B cell (primary cell): Measurements from ENCODE around the gene IRGQ. TPM values are rescaled to one million over a fixed set of nuclear protein-coding genes. Genes with fewer than 3 reads are reported as not detected.

Source experiments
- ATAC-seq: fragments of 200-7000 bp; cut with Tn5 transposase; one replicate; pipeline ENCODE4 v1.10.0; 2021; ENCODE audit warnings: low read depth, mild to moderate bottlenecking, moderate number of reproducible peaks, moderate library complexity
- CTCF ChIA-PET: fragments of 350-600 bp; sonication (Branson Sonifier 250); formaldehyde crosslinking; loops from one replicate; lab custom pipeline; 2021; ENCODE audit warnings: antibody characterized with exemption, inconsistent platforms; lab: Charles Lee
- POLR2A ChIA-PET: fragments of 350-600 bp; sonication (Branson Sonifier 250); formaldehyde crosslinking; loops from one replicate; lab custom pipeline; 2021; ENCODE audit warnings: antibody characterized with exemption; lab: Charles Lee
- DNase-seq: peaks from one replicate; pipeline ENCODE4 v3.0.0; 2013
- H2AFZ ChIP-seq: 2 replicates; pipeline ENCODE4 v1.6.1; 2012; ENCODE audit warnings: mild to moderate bottlenecking, low read depth, low read length; ENCODE audit not compliant: insufficient read depth, poor library complexity, severe bottlenecking
- H3K27ac ChIP-seq, 2 donors: 1 replicate in 1 of 2; 2 replicates in 1 of 2; pipeline ENCODE4 v1.5.1; 2012 to 2013; ENCODE audit warnings: low read length in 2 of 2, mild to moderate bottlenecking in 2 of 2, moderate library complexity in 1 of 2
- H3K27me3 ChIP-seq, 4 experiments: fragments of 200-600 bp in 1 of 4; sonication (generic) in 1 of 4; replicated peaks in 1 of 4; 1 replicate in 2 of 4; 2 replicates in 2 of 4; pipeline versions ENCODE4 v1.6.1 to v1.7.0; 2013 to 2016; ENCODE audit warnings: low read length in 3 of 4, mild to moderate bottlenecking in 2 of 4, mixed read lengths in 1 of 4, moderate library complexity in 1 of 4; ENCODE audit not compliant: insufficient read depth in 4 of 4, control insufficient read depth in 3 of 4; ENCODE audit errors: control extremely low read depth in 1 of 4
- H3K36me3 ChIP-seq, 2 experiments: replicated peaks in 1 of 2; 1 replicate in 1 of 2; 2 replicates in 1 of 2; pipeline versions ENCODE4 v1.6.1 to v1.7.1; 2013; ENCODE audit warnings: low read length in 1 of 2; ENCODE audit not compliant: insufficient read depth in 2 of 2, control insufficient read depth in 1 of 2; ENCODE audit errors: control extremely low read depth in 1 of 2, extremely low read depth in 1 of 2
- H3K4me1 ChIP-seq, 2 donors: fragments of 200-600 bp in 1 of 2; sonication (generic) in 1 of 2; 1 replicate in 1 of 2; 2 replicates in 1 of 2; pipeline versions ENCODE4 v1.5.1 to v1.6.1; 2013 to 2017; ENCODE audit warnings: low read length in 2 of 2; ENCODE audit not compliant: control insufficient read depth in 2 of 2, insufficient read depth in 2 of 2
- H3K4me2 ChIP-seq: replicated peaks from 2 replicates; pipeline ENCODE3; 2012; ENCODE audit warnings: mild to moderate bottlenecking, low read depth, low read length; ENCODE audit not compliant: poor library complexity, severe bottlenecking
- H3K4me3 ChIP-seq, 5 experiments: fragments of 200-600 bp in 1 of 5; sonication (generic) in 1 of 5; 1 replicate in 3 of 5; 2 replicates in 2 of 5; pipeline versions ENCODE4 v1.5.1 to v1.7.0; 2011 to 2016; ENCODE audit warnings: low read length in 4 of 5, mild to moderate bottlenecking in 4 of 5, low read depth in 2 of 5, control low read depth in 1 of 5, moderate library complexity in 1 of 5; ENCODE audit not compliant: insufficient read depth in 1 of 5; ENCODE audit errors: control extremely low read depth in 1 of 5, extremely low read depth in 1 of 5
- H3K79me2 ChIP-seq: fragments of 200-600 bp; sonication (generic); one replicate; pipeline ENCODE4 v1.6.0; 2016; ENCODE audit warnings: low read length; ENCODE audit not compliant: control insufficient read depth, insufficient read depth
- H3K9ac ChIP-seq: fragments of 200-600 bp; sonication (generic); 2 replicates; pipeline ENCODE4 v1.6.1; 2017; ENCODE audit warnings: mild to moderate bottlenecking, low read length, moderate library complexity
- H3K9me3 ChIP-seq, 3 donors: one replicate each; pipeline versions ENCODE4 v1.6.1 to v1.7.1; 2013; ENCODE audit warnings: low read length in 2 of 3; ENCODE audit not compliant: control insufficient read depth in 2 of 3, insufficient read depth in 1 of 3; ENCODE audit errors: control extremely low read depth in 1 of 3
- H4K20me1 ChIP-seq: 2 replicates; pipeline ENCODE4 v1.6.0; 2012; ENCODE audit warnings: mild to moderate bottlenecking, low read length; ENCODE audit not compliant: insufficient read depth, control insufficient read depth, poor library complexity, severe bottlenecking
- H3K27ac Mint-ChIP-seq: one replicate; pipeline ENCODE4 v1.8.0; 2021; ENCODE audit warnings: mixed read lengths
- H3K27me3 Mint-ChIP-seq: one replicate; pipeline ENCODE4 v1.8.0; 2021; ENCODE audit warnings: mixed read lengths
- H3K4me1 Mint-ChIP-seq: one replicate; pipeline ENCODE4 v1.8.0; 2021; ENCODE audit warnings: mixed read lengths
- H3K4me3 Mint-ChIP-seq: one replicate; pipeline ENCODE4 v1.8.0; 2021; ENCODE audit warnings: mixed read lengths
- H3K9me3 Mint-ChIP-seq: one replicate; pipeline ENCODE4 v1.8.0; 2022; ENCODE audit warnings: mixed read lengths; ENCODE audit not compliant: insufficient read depth
- CTCF ChIP-seq: fragments of 200-600 bp; IDR thresholded peaks from one replicate; pipeline ENCODE4 v1.8.0; 2022; ENCODE audit warnings: antibody characterized with exemption, mild to moderate bottlenecking
- EZH2 ChIP-seq: IDR thresholded peaks from 2 replicates; pipeline ENCODE4 v1.6.1; 2012; ENCODE audit warnings: borderline replicate concordance, low read depth, mild to moderate bottlenecking, moderate library complexity, low read length; ENCODE audit not compliant: insufficient read depth, poor library complexity, severe bottlenecking
- WGBS: methylation state at CpG from one replicate; pipeline ENCODE4 v1.1.5; 2013; ENCODE audit warnings: missing lambda C conversion rate; ENCODE audit not compliant: insufficient coverage; 5-methylcytosine and 5-hydroxymethylcytosine counted together
- intact Hi-C: fragments of 100-400 bp; cut with micrococcal nuclease; formaldehyde crosslinking; loops from one replicate; pipeline ENCODE4 v1.10.0; 2022
- polyA plus RNA-seq: library from polyadenylated mRNA; depleted of rRNA; stranded (reverse); fragments of >200 nt; gene quantifications from 2 replicates; pipeline ENCODE4 v1.2.3, GENCODE V29; 2012
- total RNA-seq, 2 donors: library from RNA; stranded (reverse); fragments of 120-200 nt in 1 of 2; gene quantifications; 1 replicate in 1 of 2; 2 replicates in 1 of 2; pipeline versions ENCODE4 v1.2.3 to v1.2.4, GENCODE V29; 2013 to 2022

IRGQ gene
- total and polyA plus RNA-seq, 2 donors (not counting 1 experiment from before 2014, with no cell fraction given) = 20.3 to 22.6 TPM

DNA sequence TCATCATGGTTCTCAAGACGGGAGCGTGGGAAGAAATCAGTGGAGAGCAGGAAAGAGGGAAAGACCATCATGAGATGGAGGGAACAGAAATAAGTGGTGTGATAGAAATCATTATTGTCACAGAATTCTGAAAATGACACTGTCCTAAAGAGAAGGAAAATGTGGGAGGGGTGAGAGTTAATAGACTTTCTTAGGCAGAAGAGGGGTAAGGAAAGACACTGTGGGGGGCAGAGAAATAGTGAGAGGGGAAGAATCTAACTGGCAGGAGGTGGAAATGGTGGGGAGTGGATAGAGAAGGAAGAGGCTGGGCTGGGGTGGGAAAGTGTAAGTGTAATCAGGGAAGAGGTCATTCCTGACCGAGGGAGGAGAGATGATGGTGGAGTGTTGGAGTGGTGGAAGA is 17.1 kb downstream of the IRGQ start:
- peak overlapping the region; percentile 35 for H3K4me3 Mint-ChIP-seq

More for the DNA sequence above, 17.1 kb downstream of the IRGQ start:
- ChIA-PET CTCF (interaction anchor here (1.5 kb wide), 1 partner anchor 16 kb away, joined by 6 read pairs; no protein-coding TSS in a partner anchor), POLR2A (interaction anchor here (0.7 kb wide), 1 partner anchor 10 kb away, joined by 4 read pairs; no protein-coding TSS in a partner anchor)
- H3K36me3 ChIP-seq = no peaks in the 10 kb centered on the region
- no peak overlapping the region for H2AFZ ChIP-seq
- H3K9ac ChIP-seq = no peak overlapping the region
- no peak overlapping the region for H3K4me3 ChIP-seq
- no peak overlapping the region for H3K4me2 ChIP-seq
- H3K27ac ChIP-seq = no peak overlapping the region
- no peaks in the 10 kb centered on the region for H3K9me3 ChIP-seq
- intact Hi-C loops = no loop called here
- peaks cover 23 to 62% of the 10 kb centered on the region in 2 donors for H3K4me1 ChIP-seq
- Mint-ChIP-seq H3K9me3 (no peaks in the 10 kb centered on the region), H3K27ac (peak overlapping the region; percentile 59), H3K27me3 (no peaks in the 10 kb centered on the region), H3K4me1 (peaks cover 41% of the 10 kb centered on the region)
- ATAC-seq = no peak
- no peaks in the 10 kb centered on the region for H4K20me1 ChIP-seq
- peaks cover 16% of the 10 kb centered on the region for H3K79me2 ChIP-seq
- H3K27me3 ChIP-seq = no peaks in the 10 kb centered on the region
- no peak for TF ChIP-seq EZH2
- no peak for TF ChIP-seq CTCF
- 100% methylated on average over 3 of the region's 3 CpGs for WGBS
- DNase-seq = no peak
